Measurements from ENCODE around the gene SRGAP2. TPM values are rescaled to one million over a fixed set of nuclear protein-coding genes. Genes with fewer than 3 reads are reported as not detected.
"Not testable (repeated sequence)": the region's sequence is repeated elsewhere in the genome, so short reads cannot be mapped to it uniquely, and the experiment has no call there.

SRGAP2 gene
- total RNA-seq, 2 experiments from 2014 or later: 124 to 130 TPM

- H3K4me1 Mint-ChIP-seq; H3K27me3 Mint-ChIP-seq; H3K4me3 Mint-ChIP-seq; CTCF ChIA-PET; ATAC-seq; H3K27ac Mint-ChIP-seq; DNase-seq; H3K36me3 Mint-ChIP-seq; H3K9me3 Mint-ChIP-seq (ENCODE audit: low read depth): not testable (repeated sequence)
Observed at GRCh38 chr1:206221585-206221984, 18.2 kb downstream of the SRGAP2 start.

GRCh38 chr1:206224190-206224776 lies 20.9 kb downstream of the SRGAP2 start:
- CTCF ChIA-PET; H3K27me3 Mint-ChIP-seq; H3K27ac Mint-ChIP-seq; H3K4me1 Mint-ChIP-seq; H3K36me3 Mint-ChIP-seq; H3K4me3 Mint-ChIP-seq; H3K9me3 Mint-ChIP-seq (ENCODE audit: low read depth); DNase-seq: not testable (repeated sequence)
- peak; percentile 27 for ATAC-seq

GRCh38 chr1:206225386-206225785 lies 22.0 kb downstream of the SRGAP2 start:
- DNase-seq; H3K36me3 Mint-ChIP-seq; H3K27ac Mint-ChIP-seq; H3K4me3 Mint-ChIP-seq; ATAC-seq; H3K27me3 Mint-ChIP-seq; H3K9me3 Mint-ChIP-seq (ENCODE audit: low read depth); CTCF ChIA-PET; H3K4me1 Mint-ChIP-seq: not testable (repeated sequence)

GRCh38 chr1:206226886-206227285 lies 23.5 kb downstream of the SRGAP2 start:
- H3K4me3 Mint-ChIP-seq; CTCF ChIA-PET; H3K4me1 Mint-ChIP-seq; ATAC-seq; H3K36me3 Mint-ChIP-seq; H3K27me3 Mint-ChIP-seq; H3K9me3 Mint-ChIP-seq (ENCODE audit: low read depth); DNase-seq; H3K27ac Mint-ChIP-seq: not testable (repeated sequence)

- DNase-seq; H3K36me3 Mint-ChIP-seq; CTCF ChIA-PET; H3K4me3 Mint-ChIP-seq; ATAC-seq; H3K9me3 Mint-ChIP-seq (ENCODE audit: low read depth); H3K4me1 Mint-ChIP-seq; H3K27ac Mint-ChIP-seq; H3K27me3 Mint-ChIP-seq: not testable (repeated sequence)
Observed at GRCh38 chr1:206229286-206229685, 25.9 kb downstream of the SRGAP2 start.

- H3K27ac Mint-ChIP-seq; H3K27me3 Mint-ChIP-seq; ATAC-seq; H3K4me3 Mint-ChIP-seq; H3K4me1 Mint-ChIP-seq; H3K9me3 Mint-ChIP-seq (ENCODE audit: low read depth); DNase-seq; H3K36me3 Mint-ChIP-seq; CTCF ChIA-PET: not testable (repeated sequence)
Observed at GRCh38 chr1:206231989-206232388, 28.6 kb downstream of the SRGAP2 start.

- H3K27ac Mint-ChIP-seq; H3K4me1 Mint-ChIP-seq; DNase-seq; H3K4me3 Mint-ChIP-seq; H3K9me3 Mint-ChIP-seq (ENCODE audit: low read depth); CTCF ChIA-PET; H3K36me3 Mint-ChIP-seq; H3K27me3 Mint-ChIP-seq: not testable (repeated sequence)
- peak; percentile 58 for ATAC-seq
Observed at GRCh38 chr1:206232970-206233645, 29.8 kb downstream of the SRGAP2 start.

GRCh38 chr1:206234189-206234916 lies 31.0 kb downstream of the SRGAP2 start:
- H3K4me1 Mint-ChIP-seq; H3K27me3 Mint-ChIP-seq; CTCF ChIA-PET; H3K4me3 Mint-ChIP-seq; DNase-seq; H3K9me3 Mint-ChIP-seq (ENCODE audit: low read depth); ATAC-seq; H3K36me3 Mint-ChIP-seq; H3K27ac Mint-ChIP-seq: not testable (repeated sequence)

- H3K4me1 Mint-ChIP-seq; ATAC-seq; DNase-seq; H3K27ac Mint-ChIP-seq; H3K36me3 Mint-ChIP-seq; H3K4me3 Mint-ChIP-seq; H3K9me3 Mint-ChIP-seq (ENCODE audit: low read depth); H3K27me3 Mint-ChIP-seq; CTCF ChIA-PET: not testable (repeated sequence)
Observed at GRCh38 chr1:206235190-206235589, 31.8 kb downstream of the SRGAP2 start.

GRCh38 chr1:206240288-206240687 lies 36.9 kb downstream of the SRGAP2 start:
- H3K9me3 Mint-ChIP-seq (ENCODE audit: low read depth); CTCF ChIA-PET; H3K27me3 Mint-ChIP-seq; H3K4me3 Mint-ChIP-seq; DNase-seq; H3K36me3 Mint-ChIP-seq; H3K27ac Mint-ChIP-seq: not testable (repeated sequence)
- peaks cover 14% of the 10 kb centered on the region for H3K4me1 Mint-ChIP-seq
- peak; percentile 57 for ATAC-seq

GRCh38 chr1:206243335-206243734 lies 40.0 kb downstream of the SRGAP2 start:
- CTCF ChIA-PET: not testable (repeated sequence)
- peak overlapping the region; percentile 40 for H3K27ac Mint-ChIP-seq
- DNase-seq: peak; percentile 70

GRCh38 chr1:206245479-206245878 lies 42.1 kb downstream of the SRGAP2 start:
- H3K9me3 Mint-ChIP-seq (ENCODE audit: low read depth); CTCF ChIA-PET; H3K4me1 Mint-ChIP-seq; DNase-seq; H3K27me3 Mint-ChIP-seq; ATAC-seq; H3K27ac Mint-ChIP-seq; H3K4me3 Mint-ChIP-seq; H3K36me3 Mint-ChIP-seq: not testable (repeated sequence)

More at GRCh38 chr1:206243335-206243734, 40.0 kb downstream of the SRGAP2 start:
- H3K4me3 Mint-ChIP-seq; H3K27me3 Mint-ChIP-seq; H3K36me3 Mint-ChIP-seq; H3K9me3 Mint-ChIP-seq (ENCODE audit: low read depth): not testable (repeated sequence)
- H3K4me1 Mint-ChIP-seq: peaks cover 14% of the 10 kb centered on the region
- peak; percentile 93 for ATAC-seq

- H3K27ac Mint-ChIP-seq; H3K9me3 Mint-ChIP-seq (ENCODE audit: low read depth); H3K4me1 Mint-ChIP-seq; CTCF ChIA-PET; ATAC-seq; H3K27me3 Mint-ChIP-seq; H3K36me3 Mint-ChIP-seq; DNase-seq; H3K4me3 Mint-ChIP-seq: not testable (repeated sequence)
Observed at GRCh38 chr1:206246129-206246886, 43.0 kb downstream of the SRGAP2 start.
